ENCODE measurements around the gene ABHD17A. TPM values are rescaled to one million over a fixed set of nuclear protein-coding genes. Genes with fewer than 3 reads are reported as not detected.

The ABHD17A gene
- total RNA-seq, 2 donors from 2014 or later, result 92.6 to 99.5 TPM

GRCh38 chr19:1828279-1829238 is 56.7 kb downstream of the ABHD17A start:
- no peak for DNase-seq (ENCODE audit: low spot score)
- no peak overlapping the region for H3K4me3 ChIP-seq
- TF ChIP-seq CTCF (IDR thresholded peaks at IDR 0.05), result no peak
- no peaks in the 10 kb centered on the region for H3K27me3 ChIP-seq
- H3K4me1 ChIP-seq, result peaks cover 0 to 17% of the 10 kb centered on the region in 2 donors
- peaks cover 34% of the 10 kb centered on the region for H3K36me3 ChIP-seq
- H3K9me3 ChIP-seq, result no peaks in the 10 kb centered on the region
- no peak overlapping the region for H3K27ac ChIP-seq

DNA sequence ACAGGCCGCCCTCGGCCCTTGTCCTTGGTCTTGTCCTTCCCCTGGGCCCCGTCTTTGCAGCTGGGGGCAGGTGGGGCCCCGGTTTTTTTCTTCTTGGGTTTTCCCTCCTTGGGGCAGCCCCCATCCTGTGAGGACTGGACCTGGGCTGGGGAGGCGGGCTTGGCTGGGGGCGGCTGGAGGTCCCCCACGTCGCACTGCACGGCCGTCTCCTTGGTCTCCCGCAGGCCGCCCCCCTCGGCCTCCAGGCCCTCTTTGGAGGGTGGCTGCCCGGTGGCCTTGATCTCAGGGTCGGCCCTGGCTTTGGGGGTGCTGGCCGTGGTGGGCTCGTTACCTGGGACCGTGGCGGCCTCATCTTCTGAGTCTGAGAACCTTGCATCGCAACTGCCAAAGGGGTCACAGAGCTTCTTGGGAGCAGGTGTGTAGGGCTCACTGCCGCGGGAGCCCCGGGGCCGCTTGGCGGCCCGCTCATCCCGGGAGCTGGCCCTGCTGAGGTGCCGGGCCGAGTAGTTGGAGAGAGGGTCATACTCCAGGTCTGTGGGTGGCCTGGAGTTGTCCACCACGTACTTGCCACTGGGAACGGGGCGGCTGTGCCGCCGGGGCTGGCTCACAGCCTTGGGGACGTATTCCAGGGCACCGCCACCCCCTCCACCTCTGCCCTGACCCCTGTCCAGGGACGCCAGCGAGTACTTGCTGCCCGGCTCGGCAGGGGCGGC is 57.6 kb downstream of the ABHD17A start:
- no peaks in the 10 kb centered on the region for H3K27me3 ChIP-seq
- peaks cover 41% of the 10 kb centered on the region for H3K36me3 ChIP-seq
- no peak overlapping the region for H3K27ac ChIP-seq

More for the DNA sequence above, 57.6 kb downstream of the ABHD17A start:
- Histone ChIP-seq H3K4me3 (no peak overlapping the region), H3K9me3 (no peaks in the 10 kb centered on the region), H3K4me1 (peaks cover 0 to 10% of the 10 kb centered on the region in 2 donors)
- DNase-seq (ENCODE audit: low spot score), result no peak
- no peak for TF ChIP-seq CTCF (IDR thresholded peaks at IDR 0.05)

Other genes with a start within 250 kb of the ABHD17A start
- gene TCF3, start 232.9 kb downstream of the ABHD17A start, total RNA-seq, result 10 to 100 TPM; 18.5 to 28.7 TPM
- gene ONECUT3, start 132.0 kb downstream of the ABHD17A start, total RNA-seq, result not detected
- gene ATP8B3, start 73.2 kb downstream of the ABHD17A start, total RNA-seq, result under 1 TPM; 0.51 to 0.74 TPM
- 10 to 100 TPM in 1 of 2 donors, 1 to 10 TPM in 1; 9.6 to 12.1 TPM for gene REXO1, start 37.0 kb downstream of the ABHD17A start, total RNA-seq
- gene KLF16, start 21.9 kb downstream of the ABHD17A start, total RNA-seq, result 1 to 10 TPM; 4.4 to 5.6 TPM
- 1 to 10 TPM; 1.7 to 4.0 TPM for gene ADAT3, start 19.9 kb upstream of the ABHD17A start, total RNA-seq
- 10 to 100 TPM; 35.0 to 42.1 TPM for gene SCAMP4, start 19.9 kb upstream of the ABHD17A start, total RNA-seq
- 10 to 100 TPM; 29.0 to 35.8 TPM for gene CSNK1G2, start 55.7 kb upstream of the ABHD17A start, total RNA-seq
- 10 to 100 TPM; 54.8 to 55.9 TPM for gene BTBD2, start 130.2 kb upstream of the ABHD17A start, total RNA-seq
- 100 to 1,000 TPM in 1 of 2 donors, 10 to 100 TPM in 1; 90.3 to 107 TPM for gene MKNK2, start 165.7 kb upstream of the ABHD17A start, total RNA-seq
- 10 to 100 TPM; 19.7 to 29.4 TPM for gene MOB3A, start 210.8 kb upstream of the ABHD17A start, total RNA-seq
- gene IZUMO4, start 211.4 kb upstream of the ABHD17A start, total RNA-seq, result 1 to 10 TPM in 1 of 2 donors, under 1 TPM in 1; 0.67 to 1.4 TPM

Data from right atrium auricular region (tissue), 2 donors.